ENCODE data around the gene ZDHHC20. TPM values are rescaled to one million over a fixed set of nuclear protein-coding genes. Genes with fewer than 3 reads are reported as not detected.

ZDHHC20 gene
- total and polyA plus RNA-seq, 2 of the 13 experiments (the other 11 are each of a cell fraction or from before 2014, with no cell fraction given) = 19.9 to 59.9 TPM

- no peak for TF ChIP-seq ZBTB44 (CRISPR knock-in tag; IDR thresholded peaks at IDR 0.05)
- TF ChIP-seq FOSL2 (CRISPR knock-in tag; IDR thresholded peaks at IDR 0.05) = no peak
Measured at GRCh38 chr13:21435231-21435630, 23.9 kb downstream of the ZDHHC20 start (continued).

GRCh38 chr13:21434588-21434987 lies 24.5 kb downstream of the ZDHHC20 start:
- H4K20me1 ChIP-seq (ENCODE audit: insufficient read depth, low read length) = no peaks in the 10 kb centered on the region
- ChIA-PET CTCF (ENCODE audit: low intra/inter-chr PET ratio, low total read pairs) (no interaction called here), POLR2A (no interaction called here)
- no peak overlapping the region for H3K4me3 ChIP-seq (replicated peaks in 1 of 3; ENCODE audit: insufficient read depth in 1 of 3, low read depth in 2 of 3, low read length in 3 of 3)
- H3K27me3 ChIP-seq (ENCODE audit: control insufficient read depth in 1 of 2, insufficient read depth in 2 of 2, low read length in 2 of 2) = no peaks in the 10 kb centered on the region
- no peak overlapping the region for H3K27ac ChIP-seq (ENCODE audit: extremely low read length, insufficient read depth, low read length)
- ATAC-seq = no peak
- TF ChIP-seq POGZ (CRISPR knock-in tag; IDR thresholded peaks at IDR 0.05) (no peak), ZNF513 (CRISPR knock-in tag; conservative IDR thresholded peaks at IDR 0.05) (no peak), ARNT2 (CRISPR knock-in tag; IDR thresholded peaks at IDR 0.05; ENCODE audit: low read depth) (no peak), CEBPG (CRISPR knock-in tag; IDR thresholded peaks at IDR 0.05) (0 out of 2 replicates have a peak, but pooled peaks have one; percentile 23), ZNF24 (IDR thresholded peaks at IDR 0.05) (no peak), LCORL (IDR thresholded peaks at IDR 0.05) (no peak), LCORL (CRISPR knock-in tag; IDR thresholded peaks at IDR 0.05) (no peak), MIER2 (CRISPR knock-in tag; IDR thresholded peaks at IDR 0.05) (no peak), ZNF629 (CRISPR knock-in tag; conservative IDR thresholded peaks at IDR 0.05) (no peak), HOXA9 (CRISPR knock-in tag; IDR thresholded peaks at IDR 0.05; ENCODE audit: borderline replicate concordance) (no peak), CEBPB (IDR thresholded peaks at IDR 0.05; ENCODE audit: borderline replicate concordance, low read depth, low read length) (peak; percentile 70; the same call in 1 of the 2 replicates), ZBTB7B (CRISPR knock-in tag; IDR thresholded peaks at IDR 0.05) (no peak)
- no peak overlapping the region for H3K4me2 ChIP-seq (ENCODE audit: low read depth, low read length)
- peaks cover 7% of the 10 kb centered on the region for H3K9me3 ChIP-seq (ENCODE audit: low read length)
- BruUV-seq (replicated peaks) = no TSS peak
- peaks cover 15% of the 10 kb centered on the region for H3K4me1 ChIP-seq (ENCODE audit: insufficient read depth, low read length)
- peaks cover 57% of the 10 kb centered on the region for H3K79me2 ChIP-seq (ENCODE audit: insufficient read depth, low read length)
- H3K9ac ChIP-seq (ENCODE audit: insufficient read depth, low read depth, low read length) = no peak overlapping the region
- no peaks in the 10 kb centered on the region for H3K36me3 ChIP-seq (replicated peaks in 1 of 2; ENCODE audit: control insufficient read depth in 1 of 2, insufficient read depth in 2 of 2, low read length in 2 of 2)
- WGBS (ENCODE audit: low lambda C conversion rate) = 98% methylated on average over 3 of the region's 3 CpGs
- no peak for FAIRE-seq
- no peak for DNase-seq (ENCODE audit: low spot score)
- intact Hi-C loops (cut with micrococcal nuclease; ENCODE audit: unreplicated experiment) = no loop called here
- no peak overlapping the region for H2AFZ ChIP-seq (ENCODE audit: low read length)
- in situ Hi-C loops (cut with HindIII; ENCODE audit: extremely low pct_ligation_motif_present, low pct_unique_long_range_greater_than_20kb) = no loop called here
